IMR-90 (cell line): Measurements from ENCODE around the gene IP6K2. TPM values are rescaled to one million over a fixed set of nuclear protein-coding genes. Genes with fewer than 3 reads are reported as not detected.
A peak's percentile ranks its signal among the peaks of the same experiment; 100 is the strongest.

Source experiments
- ATAC-seq: fragments of 200-7000 bp; cut with Tn5 transposase; 2 replicates; pipeline ENCODE4 v1.9.1; 2020; ENCODE audit warnings: low read depth, mild to moderate bottlenecking, moderate library complexity
- BruUV-seq: library from RNA; stranded (reverse); fragments of 400-500 nt; replicated peaks from 2 replicates; lab custom pipeline; 2021; lab: Mats Ljungman, UMichigan
- CTCF ChIA-PET: fragments of 300-600 bp; formaldehyde crosslinking; extraction: SDS; loops from one replicate; lab custom pipeline; 2021; ENCODE audit warnings: antibody characterized with exemption; lab: Yijun Ruan, JAX
- POLR2A ChIA-PET: fragments of 300-600 bp; sonication (Branson Sonifier 250); formaldehyde crosslinking; loops from one replicate; lab custom pipeline; 2022; ENCODE audit warnings: antibody characterized with exemption; ENCODE audit not compliant: unreplicated experiment; lab: Charles Lee
- DNase-seq: peaks from one replicate; pipeline ENCODE4 v3.0.0; 2013
- H2AFZ ChIP-seq: replicated peaks from 2 replicates; pipeline ENCODE3; 2013; ENCODE audit warnings: low read length, mild to moderate bottlenecking; ENCODE audit not compliant: poor library complexity
- H2AK5ac ChIP-seq: 2 replicates; pipeline ENCODE4 v1.6.1; 2013; ENCODE audit warnings: low read depth, low read length, inconsistent platforms
- H2AK9ac ChIP-seq: replicated peaks from 2 replicates; pipeline ENCODE3; 2013; ENCODE audit warnings: mild to moderate bottlenecking, low read depth, low read length, moderate library complexity; ENCODE audit not compliant: poor library complexity
- H2BK120ac ChIP-seq: 2 replicates; pipeline ENCODE4 v1.6.1; 2013; ENCODE audit warnings: low read depth, low read length, inconsistent platforms
- H2BK15ac ChIP-seq: 3 replicates; pipeline ENCODE4 v1.6.1; 2013; ENCODE audit warnings: low read depth, low read length, inconsistent platforms
- H2BK20ac ChIP-seq: 2 replicates; pipeline ENCODE4 v1.6.1; 2013; ENCODE audit warnings: low read depth, mild to moderate bottlenecking, inconsistent platforms, low read length, moderate library complexity
- H2BK5ac ChIP-seq: 2 replicates; pipeline ENCODE4 v1.6.1; 2013; ENCODE audit warnings: mild to moderate bottlenecking, low read depth, low read length, inconsistent platforms; ENCODE audit not compliant: poor library complexity, severe bottlenecking
- H3K14ac ChIP-seq: replicated peaks from 2 replicates; pipeline ENCODE4 v1.6.1; 2013; ENCODE audit warnings: low read depth, low read length, inconsistent platforms
- H3K18ac ChIP-seq: 2 replicates; pipeline ENCODE4 v1.6.1; 2013; ENCODE audit warnings: low read depth, low read length, control low read depth
- H3K23ac ChIP-seq: 2 replicates; pipeline ENCODE4 v1.6.1; 2013; ENCODE audit warnings: low read depth, low read length, inconsistent platforms
- H3K27ac ChIP-seq: 2 replicates; pipeline ENCODE4 v1.5.1; 2013; ENCODE audit warnings: mild to moderate bottlenecking, control low read depth, low read length; ENCODE audit not compliant: insufficient read depth
- H3K27me3 ChIP-seq: 2 replicates; pipeline ENCODE4 v1.6.1; 2013; ENCODE audit warnings: low read length; ENCODE audit not compliant: control insufficient read depth, insufficient read depth
- H3K36me3 ChIP-seq: 2 replicates; pipeline ENCODE4 v1.6.1; 2013; ENCODE audit warnings: low read length, mixed read lengths; ENCODE audit not compliant: control insufficient read depth, insufficient read depth
- H3K4ac ChIP-seq: 2 replicates; pipeline ENCODE4 v1.6.1; 2013; ENCODE audit warnings: low read depth, low read length, inconsistent platforms
- H3K4me1 ChIP-seq: 2 replicates; pipeline ENCODE4 v1.6.1; 2013; ENCODE audit warnings: low read length, mixed read lengths; ENCODE audit not compliant: control insufficient read depth, insufficient read depth
- H3K4me2 ChIP-seq: 2 replicates; pipeline ENCODE4 v1.6.1; 2013; ENCODE audit warnings: low read depth, mild to moderate bottlenecking, control low read depth, low read length, moderate library complexity
- H3K4me3 ChIP-seq: 2 replicates; pipeline ENCODE4 v1.5.1; 2013; ENCODE audit warnings: low read depth, mild to moderate bottlenecking, control low read depth, low read length, moderate library complexity; ENCODE audit not compliant: insufficient read depth
- H3K56ac ChIP-seq: 2 replicates; pipeline ENCODE4 v1.6.1; 2013; ENCODE audit warnings: low read length, inconsistent platforms; ENCODE audit not compliant: insufficient read depth; ENCODE audit errors: extremely low read depth
- H3K79me1 ChIP-seq, 2 experiments: 2 replicates each; pipeline ENCODE4 v1.6.1; 2013; ENCODE audit warnings: low read length in 2 of 2, inconsistent platforms in 1 of 2, low read depth in 1 of 2
- H3K9ac ChIP-seq: 2 replicates; pipeline ENCODE4 v1.6.1; 2013; ENCODE audit warnings: low read depth, low read length, control low read depth
- H3K9me1 ChIP-seq: 2 replicates; pipeline ENCODE4 v1.6.1; 2013; ENCODE audit warnings: low read length, inconsistent platforms; ENCODE audit not compliant: insufficient read depth
- H3K9me3 ChIP-seq: 2 replicates; pipeline ENCODE4 v1.6.1; 2013; ENCODE audit warnings: low read length; ENCODE audit not compliant: control insufficient read depth, insufficient read depth
- H4K20me1 ChIP-seq: 2 replicates; pipeline ENCODE4 v1.6.1; 2013; ENCODE audit warnings: low read length, inconsistent platforms; ENCODE audit not compliant: insufficient read depth
- H4K5ac ChIP-seq: 2 replicates; pipeline ENCODE4 v1.6.1; 2013; ENCODE audit warnings: mild to moderate bottlenecking, low read depth, low read length, control low read depth
- H4K8ac ChIP-seq, 2 experiments: 2 replicates each; pipeline ENCODE4 v1.6.1; 2013; ENCODE audit warnings: low read depth in 2 of 2, low read length in 2 of 2, control low read depth in 1 of 2, inconsistent platforms in 1 of 2
- H4K91ac ChIP-seq: 2 replicates; pipeline ENCODE4 v1.6.1; 2013; ENCODE audit warnings: low read depth, low read length, inconsistent platforms; ENCODE audit not compliant: insufficient read depth
- CHD1 ChIP-seq: IDR thresholded peaks from 2 replicates; pipeline ENCODE4 v1.6.1; 2012; ENCODE audit warnings: low read depth, low read length, improper control_type of control experiment
- FOS ChIP-seq: fragments of 150-350 bp; IDR thresholded peaks from 2 replicates; pipeline ENCODE4 v1.6.1; 2016; ENCODE audit warnings: low read depth, low read length
- SMC3 ChIP-seq: fragments of 150-350 bp; IDR thresholded peaks from 2 replicates; pipeline ENCODE4 v1.6.1; 2016; ENCODE audit warnings: low read depth, mild to moderate bottlenecking, antibody characterized with exemption, low read length, moderate library complexity
- WGBS, 2 experiments: methylation state at CpG; one replicate each; pipeline versions ENCODE4 v1.1.5 to v1.1.7; 2013; ENCODE audit warnings: missing lambda C conversion rate in 2 of 2; ENCODE audit not compliant: insufficient read length in 1 of 2; ENCODE audit errors: extremely low coverage in 2 of 2; 5-methylcytosine and 5-hydroxymethylcytosine counted together
- dilution Hi-C: fragments of 300-500 bp; cut with HindIII; formaldehyde crosslinking; loops from one replicate; pipeline ENCODE4 v1.14.3; 2018; ENCODE audit warnings: low sequenced_read_pairs; ENCODE audit not compliant: unreplicated experiment
- in situ Hi-C: fragments of 300-500 bp; cut with MboI; formaldehyde crosslinking; loops from 3 replicates; pipeline ENCODE4 v1.14.3; 2019; ENCODE audit warnings: low sequenced_read_pairs, inconsistent platforms, mixed read lengths
- intact Hi-C: fragments of 100-400 bp; cut with micrococcal nuclease; formaldehyde crosslinking; loops from 2 replicates; pipeline ENCODE4 v1.10.0; 2022
- polyA plus RNA-seq, 3 experiments: library from polyadenylated mRNA; depleted of rRNA; stranded (reverse); fragments of >200 nt; gene quantifications; 2 replicates each; pipeline ENCODE4 v1.2.3, GENCODE V29; 2012; ENCODE audit warnings: low replicate concordance in 1 of 3
- total RNA-seq: library from RNA; depleted of rRNA; stranded (reverse); fragments of >200 nt; gene quantifications from 2 replicates; pipeline ENCODE4 v1.2.3, GENCODE V29; 2012
- TF ChIP-seq, protein P1 (sequence below): fragments of 150-350 bp; IDR thresholded peaks from 2 replicates; pipeline ENCODE4 v1.6.1; 2016; ENCODE audit warnings: low read depth, mild to moderate bottlenecking, low read length, moderate library complexity, borderline replicate concordance

IP6K2 gene
- total and polyA plus RNA-seq, 2 of the 4 experiments (the other 2 are of a cell fraction) = 73.7 to 169 TPM

DNA sequence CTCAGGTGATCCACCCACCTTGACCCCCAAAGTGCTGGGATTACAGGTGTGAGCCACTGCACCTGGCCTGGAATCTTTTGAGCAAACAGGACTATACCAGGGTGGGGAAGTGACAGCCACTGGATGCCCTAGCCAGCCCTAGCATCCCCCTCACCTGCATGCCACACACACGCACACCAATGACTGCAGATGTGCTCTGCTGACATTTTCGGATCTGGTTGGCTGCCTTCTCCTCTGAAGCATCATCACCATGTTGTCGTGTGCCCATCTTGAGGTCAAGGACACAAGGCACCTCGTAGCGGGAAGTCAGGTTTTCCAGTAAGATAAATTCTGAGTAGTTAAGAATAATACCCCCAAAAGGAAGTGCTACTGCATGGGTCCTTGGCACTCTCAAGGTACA lies 27.6 kb downstream of the IP6K2 start:
- Histone ChIP-seq H3K9ac (no peak overlapping the region), H3K18ac (no peak overlapping the region), H2BK5ac (no peak overlapping the region), H2AK5ac (peak overlapping the region; percentile 64; the same call in 1 of the 2 replicates), H3K4me1 (peaks cover 42% of the 10 kb centered on the region), H2BK120ac (no peak overlapping the region), H2AK9ac (peak overlapping the region; percentile 42), H3K36me3 (peaks cover 54% of the 10 kb centered on the region), H3K56ac (no peak overlapping the region), H3K9me1 (peaks cover 27% of the 10 kb centered on the region), H3K27me3 (no peaks in the 10 kb centered on the region), H3K4ac (no peak overlapping the region), H2AFZ (peak overlapping the region; percentile 15), H3K9me3 (no peaks in the 10 kb centered on the region), H2BK15ac (no peak overlapping the region), H4K20me1 (peaks cover 54% of the 10 kb centered on the region), H3K4me3 (no peak overlapping the region), H3K14ac (no peak overlapping the region), H3K4me2 (no peak overlapping the region), H4K8ac (no peak overlapping the region), H4K91ac (no peak overlapping the region), H2BK20ac (no peak overlapping the region), H3K27ac (no peak overlapping the region), H4K5ac (no peak overlapping the region), H3K23ac (no peak overlapping the region), H3K79me1 (peaks cover 39 to 84% of the 10 kb centered on the region in 2 experiments)
- intact Hi-C loops = loop anchor here (5.0 kb wide), 1 partner anchor 222 kb away; a partner anchor contains a TSS
- TF ChIP-seq FOS = no peak
- TF ChIP-seq SMC3 = no peak
- no peak for TF ChIP-seq CHD1
- TF ChIP-seq, protein P1, sequence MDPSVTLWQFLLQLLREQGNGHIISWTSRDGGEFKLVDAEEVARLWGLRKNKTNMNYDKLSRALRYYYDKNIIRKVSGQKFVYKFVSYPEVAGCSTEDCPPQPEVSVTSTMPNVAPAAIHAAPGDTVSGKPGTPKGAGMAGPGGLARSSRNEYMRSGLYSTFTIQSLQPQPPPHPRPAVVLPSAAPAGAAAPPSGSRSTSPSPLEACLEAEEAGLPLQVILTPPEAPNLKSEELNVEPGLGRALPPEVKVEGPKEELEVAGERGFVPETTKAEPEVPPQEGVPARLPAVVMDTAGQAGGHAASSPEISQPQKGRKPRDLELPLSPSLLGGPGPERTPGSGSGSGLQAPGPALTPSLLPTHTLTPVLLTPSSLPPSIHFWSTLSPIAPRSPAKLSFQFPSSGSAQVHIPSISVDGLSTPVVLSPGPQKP = no peak
- ChIA-PET CTCF (no interaction called here), POLR2A (no interaction called here)
- no TSS peak for BruUV-seq
- ATAC-seq (no peak), DNase-seq (no peak)
- dilution Hi-C loops = no loop called here
- in situ Hi-C loops = no loop called here
- WGBS, 2 experiments = 100% methylated on average over 1 of the region's 5 CpGs; no CpG with 5 or more reads in 1 of the 2 experiments
